Stimulated activated CD8-positive, alpha-beta memory T cell treated with anti-CD3 and anti-CD28 coated beads, Interleukin-7, amount 100 ng/mL, for 4 hours (primary cell): ENCODE data around the gene MLANA.

Experiments
- DNase-seq, 2 donors: peaks; one replicate each; pipeline ENCODE4 v3.0.0-alpha.2; 2020; ENCODE audit warnings: low read depth in 2 of 2

The MLANA gene

GRCh38 chr9:5890641-5891040, at the start of gene MLANA:
TSS of gene MLANA (plus strand) at chr9:5890889. CDS start at chr9:5892475, 1,586 bp downstream.
- DNase-seq, result no peak

GRCh38 chr9:5841771-5842573, 48.7 kb upstream of the MLANA start:
- DNase-seq, result peak; percentile 33

- no peak for DNase-seq
These were observed 47.5 kb upstream of the MLANA start for GRCh38 chr9:5842929-5843793.

GRCh38 chr9:5843794-5844471, 46.8 kb upstream of the MLANA start:
- no peak for DNase-seq

- DNase-seq, result no peak
These were observed 45.5 kb upstream of the MLANA start for GRCh38 chr9:5845157-5845531.

- DNase-seq, result no peak
These were observed 44.6 kb upstream of the MLANA start for GRCh38 chr9:5846096-5846495.

- no peak for DNase-seq
These were observed 44.2 kb upstream of the MLANA start for GRCh38 chr9:5846501-5846921.

- DNase-seq, result no peak
These were observed 42.3 kb upstream of the MLANA start for GRCh38 chr9:5848372-5848882.

- no peak for DNase-seq
These were observed 40.0 kb upstream of the MLANA start for GRCh38 chr9:5850724-5851122.

- DNase-seq, result peak; percentile 15 to 39
These were observed 39.2 kb upstream of the MLANA start for GRCh38 chr9:5851445-5851844.

- DNase-seq, result no peak
These were observed 37.7 kb upstream of the MLANA start for GRCh38 chr9:5852987-5853386.

GRCh38 chr9:5853617-5854016, 37.1 kb upstream of the MLANA start:
- DNase-seq, result no peak

- no peak for DNase-seq
These were observed 36.5 kb upstream of the MLANA start for GRCh38 chr9:5854063-5854790.

- DNase-seq, result no peak
These were observed 32.8 kb upstream of the MLANA start for GRCh38 chr9:5857928-5858327.

GRCh38 chr9:5858833-5859232, 31.9 kb upstream of the MLANA start:
- no peak for DNase-seq

- no peak for DNase-seq
These were observed 27.5 kb upstream of the MLANA start for GRCh38 chr9:5863092-5863746.

GRCh38 chr9:5864446-5864845, 26.2 kb upstream of the MLANA start:
- no peak for DNase-seq

GRCh38 chr9:5866272-5866671, 24.4 kb upstream of the MLANA start:
- no peak for DNase-seq

GRCh38 chr9:5866685-5867084, 24.0 kb upstream of the MLANA start:
- DNase-seq, result no peak

- DNase-seq, result no peak
These were observed 22.5 kb upstream of the MLANA start for GRCh38 chr9:5868235-5868634.
